GM18517 (cell line): ENCODE data around the gene KLK1.

Experiments used
- ATAC-seq: cut with Tn5 transposase; IDR thresholded peaks from one replicate; pipeline ENCODE4 v1.9.1; 2021; ENCODE audit warnings: mild to moderate bottlenecking, moderate library complexity; ENCODE audit not compliant: unreplicated experiment

The KLK1 gene

GRCh38 chr19:50823389-50824042 lies at the start of gene KLK1:
TSS of gene KLK1 (minus strand) at chr19:50823787. CDS start at chr19:50823748, 39 bp downstream.
- no peak for ATAC-seq

DNA sequence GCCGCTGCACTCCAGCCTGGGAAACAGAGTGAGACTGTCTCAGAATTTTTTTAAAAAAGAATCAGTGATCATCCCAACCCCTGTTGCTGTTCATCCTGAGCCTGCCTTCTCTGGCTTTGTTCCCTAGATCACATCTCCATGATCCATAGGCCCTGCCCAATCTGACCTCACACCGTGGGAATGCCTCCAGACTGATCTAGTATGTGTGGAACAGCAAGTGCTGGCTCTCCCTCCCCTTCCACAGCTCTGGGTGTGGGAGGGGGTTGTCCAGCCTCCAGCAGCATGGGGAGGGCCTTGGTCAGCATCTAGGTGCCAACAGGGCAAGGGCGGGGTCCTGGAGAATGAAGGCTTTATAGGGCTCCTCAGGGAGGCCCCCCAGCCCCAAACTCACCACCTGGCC lies 49.5 kb upstream of the KLK1 start, which contains the start of gene KLK2:
Gene KLK2, plus strand, starts transcription at position 384 of the 400 bp plus-strand sequence. CDS start 35 bp downstream, outside the sequence.
- no peak for ATAC-seq

DNA sequence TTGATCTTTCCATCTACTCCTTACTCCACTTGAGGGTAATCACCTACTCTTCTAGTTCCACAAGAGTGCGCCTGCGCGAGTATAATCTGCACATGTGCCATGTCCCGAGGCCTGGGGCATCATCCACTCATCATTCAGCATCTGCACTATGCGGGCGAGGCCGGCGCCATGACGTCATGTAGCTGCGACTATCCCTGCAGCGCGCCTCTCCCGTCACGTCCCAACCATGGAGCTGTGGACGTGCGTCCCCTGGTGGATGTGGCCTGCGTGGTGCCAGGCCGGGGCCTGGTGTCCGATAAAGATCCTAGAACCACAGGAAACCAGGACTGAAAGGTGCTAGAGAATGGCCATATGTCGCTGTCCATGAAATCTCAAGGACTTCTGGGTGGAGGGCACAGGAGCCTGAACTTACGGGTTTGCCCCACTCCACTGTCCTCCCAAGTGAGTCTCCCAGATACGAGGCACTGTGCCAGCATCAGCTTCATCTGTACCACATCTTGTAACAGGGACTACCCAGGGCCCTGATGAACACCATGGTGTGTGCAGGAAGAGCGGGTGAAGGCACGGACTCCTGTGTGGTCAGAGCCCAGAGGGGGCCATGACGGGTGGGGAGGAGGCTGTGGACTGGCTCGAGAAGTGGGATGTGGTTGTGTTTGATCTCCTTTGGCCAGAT lies 47.0 kb upstream of the KLK1 start:
- no peak for ATAC-seq

- ATAC-seq: no peak
These were observed 45.9 kb upstream of the KLK1 start for GRCh38 chr19:50869479-50869878.

DNA sequence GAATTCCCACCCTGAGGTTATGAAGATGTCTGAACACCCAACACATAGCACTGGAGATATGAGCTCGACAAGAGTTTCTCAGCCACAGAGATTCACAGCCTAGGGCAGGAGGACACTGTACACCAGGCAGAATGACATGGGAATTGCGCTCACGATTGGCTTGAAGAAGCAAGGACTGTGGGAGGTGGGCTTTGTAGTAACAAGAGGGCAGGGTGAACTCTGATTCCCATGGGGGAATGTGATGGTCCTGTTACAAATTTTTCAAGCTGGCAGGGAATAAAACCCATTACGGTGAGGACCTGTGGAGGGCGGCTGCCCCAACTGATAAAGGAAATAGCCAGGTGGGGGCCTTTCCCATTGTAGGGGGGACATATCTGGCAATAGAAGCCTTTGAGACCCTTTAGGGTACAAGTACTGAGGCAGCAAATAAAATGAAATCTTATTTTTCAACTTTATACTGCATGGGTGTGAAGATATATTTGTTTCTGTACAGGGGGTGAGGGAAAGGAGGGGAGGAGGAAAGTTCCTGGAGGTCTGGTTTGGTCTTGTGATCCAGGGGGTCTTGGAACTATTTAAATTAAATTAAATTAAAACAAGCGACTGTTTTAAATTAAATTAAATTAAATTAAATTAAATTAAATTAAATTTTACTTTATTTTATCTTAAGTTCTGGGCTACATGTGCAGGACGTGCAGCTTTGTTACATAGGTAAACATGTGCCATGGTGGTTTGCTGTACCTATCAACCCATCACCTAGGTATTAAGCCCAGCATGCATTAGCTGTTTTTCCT lies 38.1 kb upstream of the KLK1 start:
- no peak for ATAC-seq

- ATAC-seq: no peak
These were observed 37.4 kb upstream of the KLK1 start for GRCh38 chr19:50861010-50861409.

- ATAC-seq: no peak
These were observed 36.3 kb upstream of the KLK1 start for GRCh38 chr19:50859849-50860248.

- no peak for ATAC-seq
These were observed 35.3 kb upstream of the KLK1 start for GRCh38 chr19:50858886-50859285.

- no peak for ATAC-seq
These were observed 33.8 kb upstream of the KLK1 start for GRCh38 chr19:50857366-50857765.

GRCh38 chr19:50854636-50855410 lies 31.2 kb upstream of the KLK1 start, which contains the start of gene KLK3:
TSS of gene KLK3 (plus strand) at chr19:50854915. CDS start at chr19:50854956, 41 bp downstream.
- no peak for ATAC-seq

DNA sequence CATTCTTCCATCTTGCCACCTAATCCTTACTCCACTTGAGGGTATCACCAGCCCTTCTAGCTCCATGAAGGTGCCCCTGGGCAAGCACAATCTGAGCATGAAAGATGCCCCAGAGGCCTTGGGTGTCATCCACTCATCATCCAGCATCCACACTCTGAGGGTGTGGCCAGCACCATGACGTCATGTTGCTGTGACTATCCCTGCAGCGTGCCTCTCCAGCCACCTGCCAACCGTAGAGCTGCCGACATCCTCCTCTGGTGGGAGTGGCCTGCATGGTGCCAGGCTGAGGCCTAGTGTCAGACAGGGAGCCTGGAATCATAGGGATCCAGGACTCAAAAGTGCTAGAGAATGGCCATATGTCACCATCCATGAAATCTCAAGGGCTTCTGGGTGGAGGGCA lies 28.0 kb upstream of the KLK1 start:
- ATAC-seq: no peak

DNA sequence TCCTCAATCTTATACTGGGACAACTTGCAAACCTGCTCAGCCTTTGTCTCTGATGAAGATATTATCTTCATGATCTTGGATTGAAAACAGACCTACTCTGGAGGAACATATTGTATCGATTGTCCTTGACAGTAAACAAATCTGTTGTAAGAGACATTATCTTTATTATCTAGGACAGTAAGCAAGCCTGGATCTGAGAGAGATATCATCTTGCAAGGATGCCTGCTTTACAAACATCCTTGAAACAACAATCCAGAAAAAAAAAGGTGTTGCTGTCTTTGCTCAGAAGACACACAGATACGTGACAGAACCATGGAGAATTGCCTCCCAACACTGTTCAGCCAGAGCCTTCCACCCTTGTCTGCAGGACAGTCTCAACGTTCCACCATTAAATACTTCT lies 27.2 kb upstream of the KLK1 start:
- no peak for ATAC-seq

GRCh38 chr19:50844296-50844935 lies 20.8 kb upstream of the KLK1 start:
- no peak for ATAC-seq

DNA sequence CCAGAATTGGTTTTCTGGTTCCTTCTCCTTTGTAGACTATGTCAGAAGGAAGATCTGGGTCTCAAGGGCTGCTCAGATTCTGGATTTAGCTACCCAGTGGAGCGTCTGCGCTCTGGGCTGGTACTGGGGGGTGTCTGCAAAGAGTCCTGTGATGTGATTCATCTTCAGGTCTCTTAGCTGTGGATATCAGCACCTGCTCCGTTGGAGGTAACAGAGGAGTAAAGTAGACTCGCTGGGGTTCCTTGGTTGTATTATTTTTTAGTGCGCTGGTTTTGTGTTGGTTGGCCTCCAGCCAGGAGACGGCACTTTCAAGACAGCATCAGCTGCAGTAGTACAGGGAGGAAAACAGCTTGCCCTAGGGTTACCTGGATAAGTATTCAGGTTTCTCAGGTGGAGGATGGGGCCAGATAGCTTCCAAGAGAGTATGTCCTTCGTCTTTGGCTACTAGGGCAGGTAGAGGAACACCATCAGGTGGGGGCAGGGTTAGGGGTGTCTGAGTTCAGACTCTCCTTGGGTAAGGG lies 20.2 kb upstream of the KLK1 start:
- ATAC-seq: no peak

GRCh38 chr19:50843205-50843604 lies 19.6 kb upstream of the KLK1 start:
- ATAC-seq: no peak

- ATAC-seq: no peak
These were observed 18.5 kb upstream of the KLK1 start for GRCh38 chr19:50842130-50842529.

GRCh38 chr19:50839712-50840655 lies 16.4 kb upstream of the KLK1 start:
- no peak for ATAC-seq

- ATAC-seq: no peak
These were observed 14.7 kb upstream of the KLK1 start for GRCh38 chr19:50838239-50838638.

- no peak for ATAC-seq
These were observed 13.7 kb upstream of the KLK1 start for GRCh38 chr19:50837300-50837699.
